ENCODE data around the gene DDX20. TPM values are rescaled to one million over a fixed set of nuclear protein-coding genes. Genes with fewer than 3 reads are reported as not detected.

The DDX20 gene
- total RNA-seq, 1 donor from 2014 or later = 21.5 TPM

GRCh38 chr1:111801071-111801850, 45.6 kb downstream of the DDX20 start:
- ChIA-PET POLR2A (no interaction called here), CTCF (no interaction called here)
- TF ChIP-seq, protein P1, sequence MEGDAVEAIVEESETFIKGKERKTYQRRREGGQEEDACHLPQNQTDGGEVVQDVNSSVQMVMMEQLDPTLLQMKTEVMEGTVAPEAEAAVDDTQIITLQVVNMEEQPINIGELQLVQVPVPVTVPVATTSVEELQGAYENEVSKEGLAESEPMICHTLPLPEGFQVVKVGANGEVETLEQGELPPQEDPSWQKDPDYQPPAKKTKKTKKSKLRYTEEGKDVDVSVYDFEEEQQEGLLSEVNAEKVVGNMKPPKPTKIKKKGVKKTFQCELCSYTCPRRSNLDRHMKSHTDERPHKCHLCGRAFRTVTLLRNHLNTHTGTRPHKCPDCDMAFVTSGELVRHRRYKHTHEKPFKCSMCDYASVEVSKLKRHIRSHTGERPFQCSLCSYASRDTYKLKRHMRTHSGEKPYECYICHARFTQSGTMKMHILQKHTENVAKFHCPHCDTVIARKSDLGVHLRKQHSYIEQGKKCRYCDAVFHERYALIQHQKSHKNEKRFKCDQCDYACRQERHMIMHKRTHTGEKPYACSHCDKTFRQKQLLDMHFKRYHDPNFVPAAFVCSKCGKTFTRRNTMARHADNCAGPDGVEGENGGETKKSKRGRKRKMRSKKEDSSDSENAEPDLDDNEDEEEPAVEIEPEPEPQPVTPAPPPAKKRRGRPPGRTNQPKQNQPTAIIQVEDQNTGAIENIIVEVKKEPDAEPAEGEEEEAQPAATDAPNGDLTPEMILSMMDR (IDR thresholded peaks at IDR 0.05) = no peak
- H3K36me3 Mint-ChIP-seq (ENCODE audit: low read depth) = no peaks in the 10 kb centered on the region
- no peaks in the 10 kb centered on the region for H3K27me3 Mint-ChIP-seq
- no peak overlapping the region for H3K27ac Mint-ChIP-seq
- DNase-seq (no peak), ATAC-seq (ENCODE audit: low read depth) (no peak)
- peaks cover 19% of the 10 kb centered on the region for H3K4me1 Mint-ChIP-seq
- H3K4me3 Mint-ChIP-seq = no peak overlapping the region
- intact Hi-C loops (cut with micrococcal nuclease) = no loop called here
- H3K9me3 Mint-ChIP-seq = no peaks in the 10 kb centered on the region

GRCh38 chr1:111802110-111802509, 46.4 kb downstream of the DDX20 start:
- TF ChIP-seq, protein P1 (IDR thresholded peaks at IDR 0.05) = no peak
- ATAC-seq (ENCODE audit: low read depth) = no peak
- Mint-ChIP-seq H3K27ac (no peak overlapping the region), H3K9me3 (no peaks in the 10 kb centered on the region), H3K27me3 (no peaks in the 10 kb centered on the region), H3K4me1 (peaks cover 28% of the 10 kb centered on the region), H3K4me3 (no peak overlapping the region), H3K36me3 (ENCODE audit: low read depth) (no peaks in the 10 kb centered on the region)
- POLR2A ChIA-PET = no interaction called here
- intact Hi-C loops (cut with micrococcal nuclease) = no loop called here
- CTCF ChIA-PET = interaction anchor here (0.8 kb wide), 1 partner anchor 8 kb away, joined by 3 read pairs; no protein-coding TSS in a partner anchor
- DNase-seq = no peak

DNA sequence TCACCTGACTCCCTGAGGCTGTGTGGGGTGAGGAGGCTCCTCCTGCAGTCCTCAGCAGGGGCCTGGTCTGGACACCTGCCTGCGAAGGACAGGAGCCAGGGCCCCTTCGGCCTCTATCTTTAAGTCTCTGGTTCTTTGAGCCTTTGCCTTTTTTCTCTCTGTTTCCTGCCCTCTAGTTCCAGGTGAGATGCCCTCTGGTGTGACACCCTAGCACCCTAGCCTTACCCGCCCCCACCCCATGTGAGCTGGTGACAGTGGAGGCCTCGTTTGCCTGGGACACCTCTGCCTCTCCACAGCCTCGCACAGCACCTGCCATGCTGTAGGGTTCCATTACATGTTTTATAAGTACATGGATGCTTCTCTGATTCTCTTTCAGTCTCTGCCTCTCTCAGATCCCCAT, 47.3 kb downstream of the DDX20 start:
- no peak overlapping the region for H3K4me3 Mint-ChIP-seq
- DNase-seq = no peak
- TF ChIP-seq, protein P1 (IDR thresholded peaks at IDR 0.05) = no peak
- ChIA-PET POLR2A (no interaction called here), CTCF (interaction anchor here (0.8 kb wide), 1 partner anchor 9 kb away, joined by 3 read pairs; no protein-coding TSS in a partner anchor)
- H3K27ac Mint-ChIP-seq = no peak overlapping the region
- H3K4me1 Mint-ChIP-seq = peaks cover 35% of the 10 kb centered on the region
- no peaks in the 10 kb centered on the region for H3K27me3 Mint-ChIP-seq
- no peaks in the 10 kb centered on the region for H3K36me3 Mint-ChIP-seq (ENCODE audit: low read depth)
- ATAC-seq (ENCODE audit: low read depth) = no peak
- intact Hi-C loops (cut with micrococcal nuclease) = no loop called here
- H3K9me3 Mint-ChIP-seq = no peaks in the 10 kb centered on the region

- H3K36me3 Mint-ChIP-seq (ENCODE audit: low read depth) = no peaks in the 10 kb centered on the region
- intact Hi-C loops (cut with micrococcal nuclease) = no loop called here
- DNase-seq = no peak
- peaks cover 45% of the 10 kb centered on the region for H3K4me1 Mint-ChIP-seq
- no peak overlapping the region for H3K27ac Mint-ChIP-seq
- TF ChIP-seq, protein P1 (IDR thresholded peaks at IDR 0.05) = no peak
- no peak for ATAC-seq (ENCODE audit: low read depth)
- H3K4me3 Mint-ChIP-seq = no peak overlapping the region
- no peaks in the 10 kb centered on the region for H3K27me3 Mint-ChIP-seq
- H3K9me3 Mint-ChIP-seq = no peaks in the 10 kb centered on the region
- ChIA-PET CTCF (no interaction called here), POLR2A (no interaction called here)
Observed at GRCh38 chr1:111803951-111804350, 48.2 kb downstream of the DDX20 start.

- no peak for DNase-seq
- ATAC-seq (ENCODE audit: low read depth) = no peak
- ChIA-PET POLR2A (no interaction called here), CTCF (no interaction called here)
- Mint-ChIP-seq H3K27me3 (no peaks in the 10 kb centered on the region), H3K9me3 (no peaks in the 10 kb centered on the region), H3K36me3 (ENCODE audit: low read depth) (no peaks in the 10 kb centered on the region), H3K4me1 (peaks cover 53% of the 10 kb centered on the region), H3K27ac (no peak overlapping the region), H3K4me3 (no peak overlapping the region)
- intact Hi-C loops (cut with micrococcal nuclease) = no loop called here
- TF ChIP-seq, protein P1 (IDR thresholded peaks at IDR 0.05) = no peak
Observed at GRCh38 chr1:111804776-111805175, 49.1 kb downstream of the DDX20 start.

All from activated B cell treated with CpG ODN at 0.5 μM for 24 hours (primary cell).